A673 (cell line): ENCODE results near the gene SCNM1.

Experiments
- CTCF ChIP-seq: fragments of 300-800, 200-600 bp; sonication (generic); conservative IDR thresholded peaks from 2 replicates; pipeline ENCODE4 v1.5.1; 2017; ENCODE audit warnings: low read depth, mild to moderate bottlenecking, antibody characterized with exemption, low read length, moderate library complexity, mixed read lengths
- EZH2 ChIP-seq: fragments of 200-600 bp; sonication (generic); IDR thresholded peaks from 2 replicates; pipeline ENCODE4 v1.6.1; 2017; ENCODE audit warnings: borderline replicate concordance, low read depth, mild to moderate bottlenecking, mixed read lengths, antibody characterized with exemption, low read length; ENCODE audit not compliant: poor library complexity, severe bottlenecking

DNA sequence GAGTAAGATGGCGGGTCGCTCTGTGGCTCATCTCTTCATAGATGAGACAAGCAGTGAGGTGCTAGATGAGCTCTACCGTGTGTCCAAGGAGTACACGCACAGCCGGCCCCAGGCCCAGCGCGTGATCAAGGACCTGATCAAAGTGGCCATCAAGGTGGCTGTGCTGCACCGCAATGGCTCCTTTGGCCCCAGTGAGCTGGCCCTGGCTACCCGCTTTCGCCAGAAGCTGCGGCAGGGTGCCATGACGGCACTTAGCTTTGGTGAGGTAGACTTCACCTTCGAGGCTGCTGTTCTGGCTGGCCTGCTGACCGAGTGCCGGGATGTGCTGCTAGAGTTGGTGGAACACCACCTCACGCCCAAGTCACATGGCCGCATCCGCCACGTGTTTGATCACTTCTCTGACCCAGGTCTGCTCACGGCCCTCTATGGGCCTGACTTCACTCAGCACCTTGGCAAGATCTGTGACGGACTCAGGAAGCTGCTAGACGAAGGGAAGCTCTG lies 7.1 kb upstream of the SCNM1 start:
- TF ChIP-seq CTCF: no peak
- TF ChIP-seq EZH2: no peak
